Small intestine (tissue), 7 donors: ENCODE measurements around the gene OAT. TPM values are rescaled to one million over a fixed set of nuclear protein-coding genes. Genes with fewer than 3 reads are reported as not detected.

ENCODE experiments used
- DNase-seq, 2 donors: peaks; one replicate each; pipeline versions ENCODE4 v3.0.0 to v3.0.0-alpha.2; 2013
- FAIRE-seq: peaks from 2 replicates; lab custom pipeline; 2012; peaks lifted over from hg19 to GRCh38; lab: Jason Lieb, UNC
- H3K27ac ChIP-seq, 3 donors: one replicate each; pipeline ENCODE4 v1.5.1; 2013; ENCODE audit warnings: low read length in 2 of 3, mild to moderate bottlenecking in 2 of 3, control low read depth in 1 of 3, inconsistent platforms in 1 of 3, low read depth in 1 of 3, moderate library complexity in 1 of 3
- H3K27me3 ChIP-seq, 3 donors: one replicate each; pipeline ENCODE4 v1.6.1; 2013; ENCODE audit warnings: low read length in 3 of 3, inconsistent platforms in 1 of 3; ENCODE audit not compliant: control insufficient read depth in 3 of 3, insufficient read depth in 3 of 3
- H3K36me3 ChIP-seq, 3 donors: one replicate each; pipeline ENCODE4 v1.6.1; 2013; ENCODE audit warnings: low read length in 3 of 3, inconsistent platforms in 1 of 3, low read depth in 1 of 3, mild to moderate bottlenecking in 1 of 3, moderate library complexity in 1 of 3; ENCODE audit not compliant: control insufficient read depth in 3 of 3, insufficient read depth in 2 of 3
- H3K4me1 ChIP-seq, 3 donors: one replicate each; pipeline ENCODE4 v1.6.1; 2013; ENCODE audit warnings: low read length in 2 of 3, inconsistent platforms in 1 of 3, low read depth in 1 of 3, mild to moderate bottlenecking in 1 of 3, moderate library complexity in 1 of 3; ENCODE audit not compliant: control insufficient read depth in 3 of 3, insufficient read depth in 2 of 3
- H3K4me3 ChIP-seq, 3 donors: one replicate each; pipeline ENCODE4 v1.5.1; 2013; ENCODE audit warnings: low read length in 3 of 3, control low read depth in 1 of 3, inconsistent platforms in 1 of 3, low read depth in 1 of 3, mild to moderate bottlenecking in 1 of 3, moderate library complexity in 1 of 3
- H3K9me3 ChIP-seq, 2 donors: one replicate each; pipeline ENCODE4 v1.6.1; 2013; ENCODE audit warnings: low read depth in 1 of 2, low read length in 1 of 2; ENCODE audit not compliant: control insufficient read depth in 2 of 2, insufficient read depth in 1 of 2
- WGBS, 3 donors: extraction: QIAGEN DNeasy Blood & Tissue Kit; methylation state at CpG; one replicate each; pipeline ENCODE4 v1.1.7; 2013; 5-methylcytosine and 5-hydroxymethylcytosine counted together
- polyA plus RNA-seq, 4 donors: library from polyadenylated mRNA; stranded (reverse) in 3 of 4; unstranded in 1 of 4; fragments of 200-250 nt in 3 of 4; fragments of 120-200 nt in 1 of 4; gene quantifications; one replicate each; pipeline versions ENCODE4 v1.2.1 to v1.2.3, GENCODE V29; 2013
- donor health status: healthy with polysubstance abuse.
- donor health status: control.
- donor health status: control.
- donor health status: Bipolar disorder and iron deficiency.
- donor health status: healthy.

OAT gene
- polyA plus RNA-seq, 4 donors = 247 to 2,019 (median 1,023) TPM

DNA sequence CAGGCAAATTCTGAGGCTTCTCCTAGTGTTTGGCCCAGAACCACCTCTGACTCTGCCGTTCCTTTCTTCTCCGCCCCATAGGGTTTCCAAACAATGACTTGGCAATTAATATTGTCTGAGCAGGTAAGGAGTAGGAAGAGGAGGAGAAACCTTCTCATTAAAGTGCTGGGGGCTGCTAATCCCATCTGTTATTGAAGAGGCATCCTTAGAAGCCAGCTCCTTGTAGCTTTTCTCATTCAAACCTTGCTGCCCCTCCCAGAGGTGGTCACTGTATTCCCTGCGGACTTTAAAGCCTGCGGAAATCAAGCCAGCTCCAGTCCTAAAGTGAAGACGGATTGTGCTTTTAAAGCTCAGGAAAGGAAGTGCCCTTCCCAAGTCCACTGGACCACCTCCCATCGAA is 32.6 kb upstream of the OAT start:
- no peaks in the 10 kb centered on the region for H3K36me3 ChIP-seq
- H3K27ac ChIP-seq = no peak overlapping the region
- no peak for DNase-seq
- peaks cover 15 to 73% (median 49%) of the 10 kb centered on the region in 3 donors for H3K27me3 ChIP-seq
- FAIRE-seq = no peak
- no peak overlapping the region for H3K4me3 ChIP-seq
- WGBS, 3 donors = 36 to 71% (median 55%) methylated on average over 6 of the region's 6 CpGs
- peaks cover 2 to 16% (median 3%) of the 10 kb centered on the region in 3 donors for H3K4me1 ChIP-seq
- no peaks in the 10 kb centered on the region for H3K9me3 ChIP-seq

DNA sequence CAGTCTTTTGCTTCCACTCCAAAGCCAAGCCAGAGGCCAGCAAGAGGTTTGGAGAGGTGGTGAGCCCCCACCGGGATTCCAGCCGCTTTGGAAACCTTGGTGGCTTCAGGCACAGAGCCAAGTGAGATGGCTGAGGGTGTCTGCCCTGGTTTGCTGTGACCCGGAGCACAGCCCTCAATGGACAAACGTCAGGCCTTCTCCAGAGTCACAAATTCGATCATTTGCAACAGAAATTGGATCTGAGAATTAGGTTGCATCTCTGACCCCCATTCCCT is 32.0 kb upstream of the OAT start:
- Histone ChIP-seq H3K9me3 (no peaks in the 10 kb centered on the region), H3K4me3 (no peak overlapping the region), H3K27ac (no peak overlapping the region), H3K4me1 (peaks cover 2 to 16% (median 3%) of the 10 kb centered on the region in 3 donors), H3K36me3 (no peaks in the 10 kb centered on the region), H3K27me3 (peaks cover 15 to 73% (median 50%) of the 10 kb centered on the region in 3 donors)
- FAIRE-seq (no peak), DNase-seq (no peak)
- 31 to 41% (median 40%) methylated on average over 5 of the region's 5 CpGs for whole genome bisulfite sequencing, 3 donors

DNA sequence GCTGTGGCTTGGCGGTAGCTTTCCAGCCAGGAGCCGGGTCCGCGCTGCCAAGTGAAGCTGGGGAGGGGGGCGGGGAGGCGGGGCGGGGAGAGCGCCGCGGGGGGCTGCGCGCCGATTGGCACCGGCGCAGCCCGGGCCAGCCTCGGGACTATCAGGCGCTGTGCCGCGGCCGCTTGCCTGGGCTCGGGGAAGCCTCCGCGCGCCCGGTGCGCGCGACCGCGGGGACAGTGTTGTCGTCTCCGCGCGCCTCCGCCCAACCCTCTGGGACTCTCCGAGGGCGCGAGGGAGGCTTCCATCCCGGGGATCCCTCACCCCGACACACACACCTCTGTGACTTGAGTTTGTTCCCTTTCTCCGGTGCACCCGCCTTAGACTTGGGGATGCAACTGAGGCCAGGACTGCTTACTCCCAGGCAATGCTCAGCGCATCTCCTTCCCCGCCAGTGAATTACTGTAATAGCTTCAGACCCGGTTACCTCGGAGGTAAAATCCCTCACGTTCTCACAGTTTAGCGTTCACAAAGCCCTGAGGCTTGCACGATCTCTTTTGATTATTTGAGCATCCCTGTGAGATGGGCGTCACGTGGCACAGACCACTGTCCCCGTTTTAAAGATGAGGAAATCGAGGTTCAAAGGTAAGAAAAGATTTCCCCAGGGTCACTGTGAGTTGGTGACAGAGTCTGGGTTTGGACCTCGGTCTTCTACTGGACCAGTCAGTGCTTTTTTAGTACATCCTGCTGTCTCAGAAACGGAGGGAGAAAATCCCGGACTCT is 31.5 kb upstream of the OAT start, which contains the start of gene NKX1-2:
NKX1-2 (minus strand) TSS at position 24 of the 771 bp plus-strand sequence. CDS start 92 bp downstream, outside the sequence.
- peaks cover 15 to 70% (median 50%) of the 10 kb centered on the region in 3 donors for H3K27me3 ChIP-seq
- no peak within 1 kb of the TSS for H3K27ac ChIP-seq
- H3K4me1 ChIP-seq = peaks cover 2 to 18% (median 3%) of the 10 kb centered on the region in 3 donors
- 4 to 6% (median 4%) methylated on average over 49 to 57 of the region's 57 CpGs for WGBS, 3 donors
- H3K4me3 ChIP-seq = peak within 1 kb of the TSS in 2 of 3 donors; percentile 37 to 41
- no peak for FAIRE-seq
- no peaks in the 10 kb centered on the region for H3K9me3 ChIP-seq
- no peaks in the 10 kb centered on the region for H3K36me3 ChIP-seq
- peak in 1 of 2 donors; percentile 80 for DNase-seq

DNA sequence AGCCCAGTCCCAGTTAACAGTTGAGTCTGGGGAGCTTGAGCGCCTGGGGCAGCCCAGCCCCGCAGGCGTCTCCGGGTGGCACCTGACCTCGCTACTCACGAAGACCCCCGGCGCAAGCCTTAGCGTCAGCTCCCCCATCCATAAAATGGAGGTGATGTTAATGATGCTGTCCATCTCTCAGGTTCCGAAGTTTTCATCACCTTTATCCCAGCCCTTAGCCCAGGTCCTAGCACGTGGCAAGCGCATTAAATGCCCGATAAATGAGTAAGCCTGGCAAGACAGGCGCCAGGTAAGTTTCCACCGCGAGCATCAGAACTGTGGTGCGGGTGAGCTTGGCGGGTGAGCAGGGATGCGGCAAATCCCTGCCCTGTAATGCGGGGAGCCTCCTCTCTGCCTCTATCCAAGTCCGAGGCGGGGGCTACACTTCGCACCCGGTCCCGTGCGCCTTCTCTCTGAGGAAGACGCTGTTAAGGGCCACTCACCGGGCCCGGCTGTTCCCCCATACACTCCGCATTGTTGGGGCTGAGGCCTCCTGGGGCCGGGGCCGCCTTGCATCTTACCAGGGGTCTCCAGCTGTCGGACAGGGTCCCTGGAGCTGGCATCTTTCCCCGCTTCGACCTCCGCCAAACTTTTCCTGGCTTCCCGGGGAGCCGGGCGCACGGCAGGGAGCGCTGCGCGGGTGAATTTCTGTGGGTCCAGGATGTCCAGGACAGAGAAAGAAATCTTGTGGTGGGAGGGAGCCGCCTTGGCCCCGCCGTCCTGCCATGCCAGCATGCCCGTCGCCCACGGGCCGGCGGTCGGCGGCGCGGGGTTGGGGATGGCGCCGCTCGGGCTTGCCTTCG is 30.7 kb upstream of the OAT start:
- Histone ChIP-seq H3K27me3 (peaks cover 15 to 68% (median 50%) of the 10 kb centered on the region in 3 donors), H3K27ac (no peak overlapping the region), H3K36me3 (no peaks in the 10 kb centered on the region), H3K4me1 (peaks cover 2 to 24% (median 3%) of the 10 kb centered on the region in 3 donors), H3K9me3 (no peaks in the 10 kb centered on the region), H3K4me3 (peak overlapping the region in 2 of 3 donors; percentile 37 to 41)
- FAIRE-seq (no peak), DNase-seq (peak in 1 of 2 donors; percentile 66)
- 2 to 3% (median 2%) methylated on average over 53 to 59 of the region's 59 CpGs for WGBS, 3 donors

DNA sequence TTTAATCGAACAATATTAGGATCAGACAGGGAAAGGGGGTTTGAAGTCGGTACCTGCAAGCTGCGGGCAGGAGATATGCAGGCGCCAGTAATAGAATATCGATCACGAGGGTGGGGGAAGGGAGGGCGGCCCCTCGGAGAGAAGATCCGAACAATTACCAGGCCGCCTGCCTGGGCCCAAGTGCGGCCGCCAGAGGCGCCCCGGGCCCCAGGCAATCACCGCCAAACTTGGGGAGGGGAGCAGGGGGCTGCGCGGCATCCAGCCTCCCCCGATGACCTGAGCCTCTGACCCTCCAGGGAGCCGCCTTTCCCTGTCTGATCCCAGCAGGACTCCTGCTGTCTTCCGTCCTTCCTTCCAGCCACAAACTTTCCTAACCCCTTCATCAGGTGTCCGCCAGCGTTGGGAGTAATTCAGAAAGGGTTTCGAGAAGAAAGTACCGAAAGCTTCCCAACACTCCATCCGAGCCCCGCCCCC is 30.0 kb upstream of the OAT start:
- FAIRE-seq (no peak), DNase-seq (no peak)
- Histone ChIP-seq H3K4me3 (peak overlapping the region in 2 of 3 donors; percentile 31 to 41), H3K4me1 (peaks cover 2 to 28% (median 3%) of the 10 kb centered on the region in 3 donors), H3K27me3 (peaks cover 15 to 62% (median 47%) of the 10 kb centered on the region in 3 donors), H3K9me3 (no peaks in the 10 kb centered on the region), H3K27ac (no peak overlapping the region), H3K36me3 (no peaks in the 10 kb centered on the region)
- 2 to 5% (median 4%) methylated on average over 21 to 26 of the region's 26 CpGs for WGBS, 3 donors

DNA sequence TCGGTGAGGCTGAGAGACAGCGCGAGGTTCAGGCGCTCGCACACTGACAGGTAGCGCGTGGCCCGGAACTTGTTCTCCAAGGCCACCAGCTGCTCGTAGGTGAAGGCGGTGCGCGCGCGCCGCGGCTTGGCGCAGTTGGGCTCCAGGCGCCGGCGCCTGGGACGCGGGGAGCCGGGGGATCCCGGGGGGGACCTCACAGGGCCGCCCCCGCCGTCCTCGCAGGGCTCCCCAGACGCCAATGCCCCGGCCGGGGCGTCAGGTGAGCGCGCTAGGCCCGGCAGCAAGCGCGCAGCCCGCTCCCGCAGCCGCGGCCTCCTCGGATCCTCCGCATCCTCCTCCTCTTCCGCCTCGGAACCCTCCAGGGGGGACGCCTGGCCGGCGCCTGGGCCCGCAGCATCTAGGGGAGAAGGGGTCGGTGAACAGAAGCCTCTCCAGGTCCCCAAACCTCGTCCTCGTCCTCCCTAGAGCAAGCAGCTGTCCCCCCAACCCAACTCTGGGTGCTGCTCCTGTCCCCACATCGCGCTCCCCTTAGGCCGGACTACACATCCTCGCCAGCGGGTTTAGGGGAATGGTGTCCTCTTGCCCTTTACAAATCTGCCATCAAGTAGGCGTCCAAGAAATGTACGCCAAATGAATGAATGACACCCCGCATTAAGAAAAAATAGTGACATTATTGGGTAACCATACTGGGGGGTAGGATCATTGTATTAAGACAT is 29.2 kb upstream of the OAT start:
- H3K27me3 ChIP-seq = peaks cover 15 to 56% (median 43%) of the 10 kb centered on the region in 3 donors
- DNase-seq = peak; percentile 58 to 78
- FAIRE-seq = no peak
- peak overlapping the region in 2 of 3 donors; percentile 41 to 44 for H3K4me3 ChIP-seq
- whole genome bisulfite sequencing, 3 donors = 3 to 5% (median 4%) methylated on average over 54 to 60 of the region's 60 CpGs
- no peak overlapping the region for H3K27ac ChIP-seq
- no peaks in the 10 kb centered on the region for H3K9me3 ChIP-seq
- H3K4me1 ChIP-seq = peaks cover 2 to 28% (median 3%) of the 10 kb centered on the region in 3 donors
- no peaks in the 10 kb centered on the region for H3K36me3 ChIP-seq

DNA sequence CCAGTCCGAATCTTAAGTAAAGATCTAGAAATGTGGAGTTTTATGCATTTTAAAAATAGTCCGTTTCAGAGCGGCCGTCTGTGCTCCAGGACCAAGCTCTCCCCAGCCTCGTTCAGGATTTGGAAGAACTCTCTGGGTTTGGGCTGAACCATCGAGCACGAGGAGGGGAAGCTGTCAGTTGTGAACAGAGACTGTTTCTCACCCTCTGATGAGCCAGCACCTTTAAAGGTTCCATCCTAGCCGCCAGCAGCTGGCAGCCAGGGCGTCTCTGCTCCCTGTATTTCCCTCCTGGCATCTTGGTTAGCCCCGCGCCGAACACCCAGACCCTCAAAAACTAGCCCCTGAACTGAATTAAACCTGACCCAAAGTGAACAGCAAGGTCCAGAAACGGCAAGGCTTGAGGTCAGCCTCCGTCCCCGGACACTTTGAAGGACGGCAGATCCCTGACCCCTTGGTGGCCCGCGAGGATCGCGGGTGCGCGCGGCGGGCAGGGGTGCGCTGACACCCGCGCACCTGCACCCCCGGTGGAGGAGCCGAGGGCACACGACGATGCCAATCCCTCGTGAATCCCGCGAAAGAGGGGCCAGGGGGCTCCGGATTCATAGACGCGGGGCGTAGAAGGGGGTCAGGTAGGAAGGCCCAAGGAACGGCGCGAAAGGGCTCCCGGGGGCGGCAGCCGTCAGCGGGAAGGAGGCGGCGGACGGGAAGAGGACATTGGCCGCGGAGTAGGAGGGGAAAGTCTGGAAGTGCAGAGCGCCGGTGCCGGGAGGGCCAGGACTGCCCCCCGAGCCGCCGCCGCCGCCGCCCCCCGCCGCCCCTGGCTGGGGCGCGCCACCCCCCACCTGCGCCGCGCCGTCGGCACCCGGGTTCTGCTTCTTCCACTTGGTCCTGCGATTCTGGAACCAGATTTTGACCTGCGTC is 28.4 kb upstream of the OAT start:
- H3K36me3 ChIP-seq = no peaks in the 10 kb centered on the region
- no peak for DNase-seq
- 16 to 29% (median 26%) methylated on average over 42 to 71 of the region's 71 CpGs for WGBS, 3 donors
- H3K4me1 ChIP-seq = peaks cover 2 to 28% (median 3%) of the 10 kb centered on the region in 3 donors
- H3K9me3 ChIP-seq = no peaks in the 10 kb centered on the region
- H3K27me3 ChIP-seq = peaks cover 15 to 52% (median 39%) of the 10 kb centered on the region in 3 donors
- H3K4me3 ChIP-seq = peak overlapping the region in 2 of 3 donors; percentile 41 to 44
- no peak for FAIRE-seq
- no peak overlapping the region for H3K27ac ChIP-seq
